ENCODE data around the gene ENOX1. TPM values are rescaled to one million over a fixed set of nuclear protein-coding genes. Genes with fewer than 3 reads are reported as not detected.
A peak's percentile ranks its signal among the peaks of the same experiment; 100 is the strongest.

The ENOX1 gene
- total RNA-seq, 1 donor from 2014 or later = 8.7 TPM

DNA sequence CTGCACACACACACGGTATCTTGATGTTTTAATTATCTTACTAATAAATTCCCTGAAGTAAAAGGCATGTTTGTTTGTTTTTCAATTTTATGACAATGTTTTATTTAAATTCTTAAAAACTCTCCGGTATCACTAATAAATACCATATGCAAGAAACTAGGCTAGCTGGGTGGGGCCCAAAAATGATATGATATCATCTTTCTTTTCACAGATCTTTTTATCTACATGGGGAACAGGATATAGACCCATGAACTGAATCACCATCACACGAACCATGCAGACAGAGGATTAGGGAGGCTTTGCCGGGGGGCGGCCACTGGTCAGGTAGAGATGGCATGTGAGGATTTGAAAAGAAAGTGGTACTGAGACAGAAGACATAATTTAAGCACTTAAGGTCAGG, 266.4 kb downstream of the ENOX1 start:
- no peak overlapping the region for H3K27ac Mint-ChIP-seq (ENCODE audit: unreplicated experiment)
- no peak overlapping the region for H3K4me3 Mint-ChIP-seq (ENCODE audit: unreplicated experiment)
- TF ChIP-seq, protein P1, sequence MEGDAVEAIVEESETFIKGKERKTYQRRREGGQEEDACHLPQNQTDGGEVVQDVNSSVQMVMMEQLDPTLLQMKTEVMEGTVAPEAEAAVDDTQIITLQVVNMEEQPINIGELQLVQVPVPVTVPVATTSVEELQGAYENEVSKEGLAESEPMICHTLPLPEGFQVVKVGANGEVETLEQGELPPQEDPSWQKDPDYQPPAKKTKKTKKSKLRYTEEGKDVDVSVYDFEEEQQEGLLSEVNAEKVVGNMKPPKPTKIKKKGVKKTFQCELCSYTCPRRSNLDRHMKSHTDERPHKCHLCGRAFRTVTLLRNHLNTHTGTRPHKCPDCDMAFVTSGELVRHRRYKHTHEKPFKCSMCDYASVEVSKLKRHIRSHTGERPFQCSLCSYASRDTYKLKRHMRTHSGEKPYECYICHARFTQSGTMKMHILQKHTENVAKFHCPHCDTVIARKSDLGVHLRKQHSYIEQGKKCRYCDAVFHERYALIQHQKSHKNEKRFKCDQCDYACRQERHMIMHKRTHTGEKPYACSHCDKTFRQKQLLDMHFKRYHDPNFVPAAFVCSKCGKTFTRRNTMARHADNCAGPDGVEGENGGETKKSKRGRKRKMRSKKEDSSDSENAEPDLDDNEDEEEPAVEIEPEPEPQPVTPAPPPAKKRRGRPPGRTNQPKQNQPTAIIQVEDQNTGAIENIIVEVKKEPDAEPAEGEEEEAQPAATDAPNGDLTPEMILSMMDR (IDR thresholded peaks at IDR 0.05; ENCODE audit: partially characterized antibody, unreplicated experiment) = no peak
- peaks cover 2% of the 10 kb centered on the region for H3K27me3 Mint-ChIP-seq (ENCODE audit: unreplicated experiment)
- H3K9me3 Mint-ChIP-seq (ENCODE audit: unreplicated experiment) = peaks cover 7% of the 10 kb centered on the region
- no peak for DNase-seq
- peaks cover 14% of the 10 kb centered on the region for H3K36me3 Mint-ChIP-seq (ENCODE audit: unreplicated experiment)
- peaks cover 12% of the 10 kb centered on the region for H3K4me1 Mint-ChIP-seq (ENCODE audit: low read depth, unreplicated experiment)

DNA sequence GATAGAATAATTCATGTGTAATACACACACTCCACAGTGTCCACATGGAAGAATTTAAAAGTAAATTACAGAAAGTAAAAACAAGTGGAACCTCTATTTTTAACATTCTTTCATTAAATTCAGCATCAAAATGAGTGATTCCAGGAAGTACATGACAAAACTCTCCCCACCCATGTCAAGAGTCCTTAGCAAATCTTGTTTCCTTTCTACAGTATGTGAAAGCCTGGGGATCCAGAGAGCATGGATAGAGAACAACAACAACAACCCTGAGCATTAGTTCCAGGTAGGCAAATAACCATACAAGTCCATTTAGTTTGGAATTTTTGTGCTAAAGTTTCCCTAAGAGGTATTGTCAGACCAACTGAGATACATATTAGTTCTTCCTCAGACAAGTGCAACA, 267.9 kb downstream of the ENOX1 start:
- H3K9me3 Mint-ChIP-seq (ENCODE audit: unreplicated experiment) = peaks cover 4% of the 10 kb centered on the region
- H3K27me3 Mint-ChIP-seq (ENCODE audit: unreplicated experiment) = no peaks in the 10 kb centered on the region
- peaks cover 13% of the 10 kb centered on the region for H3K4me1 Mint-ChIP-seq (ENCODE audit: low read depth, unreplicated experiment)
- H3K4me3 Mint-ChIP-seq (ENCODE audit: unreplicated experiment) = no peak overlapping the region
- peaks cover under 1% of the 10 kb centered on the region for H3K36me3 Mint-ChIP-seq (ENCODE audit: unreplicated experiment)
- no peak overlapping the region for H3K27ac Mint-ChIP-seq (ENCODE audit: unreplicated experiment)
- TF ChIP-seq, protein P1 (IDR thresholded peaks at IDR 0.05; ENCODE audit: partially characterized antibody, unreplicated experiment) = no peak
- no peak for DNase-seq

DNA sequence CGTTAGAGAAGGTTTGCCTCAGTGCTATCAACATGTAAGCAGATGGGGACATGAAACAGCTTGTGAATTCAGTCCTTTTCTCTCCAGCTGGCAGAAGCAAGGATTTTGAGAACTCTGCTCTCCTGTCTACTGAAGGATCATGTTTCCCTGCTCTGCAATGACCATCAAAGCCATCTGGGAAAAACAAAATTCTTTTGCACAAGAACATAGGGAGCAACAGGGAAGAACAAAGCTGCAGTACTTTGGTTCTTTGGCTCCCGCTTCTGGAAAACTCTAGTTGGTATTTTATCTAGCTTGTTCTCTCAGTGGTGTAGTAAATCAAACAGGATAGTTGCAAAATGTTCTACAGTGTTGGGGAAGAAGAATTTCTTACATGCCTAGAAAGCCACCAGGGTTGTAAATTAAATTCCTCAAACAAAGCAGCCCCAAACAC, 270.4 kb downstream of the ENOX1 start:
- Mint-ChIP-seq H3K36me3 (ENCODE audit: unreplicated experiment) (no peaks in the 10 kb centered on the region), H3K27ac (ENCODE audit: unreplicated experiment) (peak overlapping the region; percentile 33), H3K4me3 (ENCODE audit: unreplicated experiment) (no peak overlapping the region), H3K27me3 (ENCODE audit: unreplicated experiment) (no peaks in the 10 kb centered on the region), H3K9me3 (ENCODE audit: unreplicated experiment) (peaks cover 4% of the 10 kb centered on the region), H3K4me1 (ENCODE audit: low read depth, unreplicated experiment) (peaks cover 13% of the 10 kb centered on the region)
- DNase-seq = no peak
- TF ChIP-seq, protein P1 (IDR thresholded peaks at IDR 0.05; ENCODE audit: partially characterized antibody, unreplicated experiment) = no peak

DNA sequence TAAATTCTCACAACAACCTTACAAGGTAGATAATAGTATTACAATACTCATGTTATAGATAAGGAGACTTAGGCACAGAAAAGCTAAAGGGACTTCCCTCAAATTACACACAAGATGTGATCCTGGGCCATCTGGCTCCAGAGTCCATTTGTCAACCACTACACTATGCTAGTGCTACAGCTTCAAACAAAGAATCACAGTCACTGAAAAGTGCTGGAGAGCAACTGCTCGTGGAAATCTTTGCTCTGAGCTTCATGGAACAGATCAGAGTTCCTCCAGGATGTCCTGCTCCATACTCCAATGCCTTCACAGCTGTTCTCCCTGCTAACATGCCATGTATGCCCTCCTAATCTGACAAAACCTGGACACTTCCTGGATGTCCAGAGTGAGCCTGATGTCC, 271.2 kb downstream of the ENOX1 start:
- TF ChIP-seq, protein P1 (IDR thresholded peaks at IDR 0.05; ENCODE audit: partially characterized antibody, unreplicated experiment) = no peak
- H3K27me3 Mint-ChIP-seq (ENCODE audit: unreplicated experiment) = no peaks in the 10 kb centered on the region

DNA sequence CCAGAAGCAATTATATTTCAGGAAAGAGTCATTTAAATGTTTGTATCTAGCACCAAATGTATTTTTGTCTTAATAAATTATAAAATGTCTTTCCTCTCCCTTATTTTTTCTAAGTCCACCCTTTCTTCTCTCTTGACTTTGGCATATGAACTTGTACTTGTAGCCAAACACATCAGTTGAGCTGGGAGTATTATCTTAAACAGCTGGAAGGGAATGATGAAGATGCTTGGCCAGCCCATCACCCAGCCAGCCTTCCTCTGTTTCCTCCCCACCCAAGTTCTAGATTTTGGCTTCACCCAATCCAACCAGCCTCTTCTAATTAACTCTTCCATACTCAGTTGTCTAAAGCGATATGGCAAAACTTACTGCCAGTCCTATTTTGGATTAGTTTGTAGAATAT, 272.5 kb downstream of the ENOX1 start:
- Mint-ChIP-seq H3K27me3 (ENCODE audit: unreplicated experiment) (no peaks in the 10 kb centered on the region), H3K4me3 (ENCODE audit: unreplicated experiment) (no peak overlapping the region), H3K9me3 (ENCODE audit: unreplicated experiment) (peaks cover 4% of the 10 kb centered on the region), H3K36me3 (ENCODE audit: unreplicated experiment) (no peaks in the 10 kb centered on the region), H3K4me1 (ENCODE audit: low read depth, unreplicated experiment) (peaks cover 13% of the 10 kb centered on the region), H3K27ac (ENCODE audit: unreplicated experiment) (no peak overlapping the region)
- DNase-seq = no peak
- TF ChIP-seq, protein P1 (IDR thresholded peaks at IDR 0.05; ENCODE audit: partially characterized antibody, unreplicated experiment) = no peak

More for the DNA sequence above, 271.2 kb downstream of the ENOX1 start:
- DNase-seq = no peak
- Mint-ChIP-seq H3K4me1 (ENCODE audit: low read depth, unreplicated experiment) (peaks cover 13% of the 10 kb centered on the region), H3K9me3 (ENCODE audit: unreplicated experiment) (peaks cover 4% of the 10 kb centered on the region), H3K36me3 (ENCODE audit: unreplicated experiment) (no peaks in the 10 kb centered on the region), H3K4me3 (ENCODE audit: unreplicated experiment) (peak overlapping the region; percentile 49), H3K27ac (ENCODE audit: unreplicated experiment) (peak overlapping the region; percentile 65)
